GM23338 (cell line): ENCODE data around the gene ZFYVE28. TPM values are rescaled to one million over a fixed set of nuclear protein-coding genes. Genes with fewer than 3 reads are reported as not detected.

Experiments
- ATAC-seq: fragments of 200-7000 bp; cut with Tn5 transposase; 3 replicates; pipeline ENCODE4 v1.9.1; 2020
- DNase-seq: peaks from one replicate; pipeline ENCODE4 v3.0.0-alpha.2; 2015; ENCODE audit warnings: low spot score
- H2AFZ ChIP-seq: fragments of 200-600 bp; sonication (generic); 2 replicates; pipeline ENCODE4 v1.8.0; 2016; ENCODE audit warnings: antibody characterized with exemption, mild to moderate bottlenecking, moderate library complexity
- H3F3A ChIP-seq: fragments of 200-600 bp; sonication (generic); replicated peaks from 2 replicates; pipeline ENCODE4 v1.8.0; 2017; ENCODE audit warnings: antibody characterized with exemption, mixed run types, low read depth
- H3K27ac ChIP-seq: fragments of 200-600 bp; sonication (generic); 2 replicates; pipeline ENCODE4 v1.6.1; 2016; ENCODE audit warnings: low read depth
- H3K27me3 ChIP-seq: fragments of 200-600 bp; sonication (generic); 2 replicates; pipeline ENCODE4 v1.8.0; 2016; ENCODE audit warnings: mild to moderate bottlenecking, mixed run types, moderate library complexity; ENCODE audit not compliant: insufficient read depth
- H3K36me3 ChIP-seq: fragments of 200-600 bp; sonication (generic); 2 replicates; pipeline ENCODE4 v1.8.0; 2016; ENCODE audit warnings: mild to moderate bottlenecking; ENCODE audit not compliant: insufficient read depth
- H3K4me1 ChIP-seq: fragments of 200-600 bp; sonication (generic); 2 replicates; pipeline ENCODE4 v1.8.0; 2016; ENCODE audit warnings: mild to moderate bottlenecking, moderate library complexity; ENCODE audit not compliant: insufficient read depth
- H3K4me2 ChIP-seq: fragments of 200-600 bp; sonication (generic); 2 replicates; pipeline ENCODE4 v1.7.1; 2017; ENCODE audit warnings: mixed run types
- H3K4me3 ChIP-seq: fragments of 200-600 bp; sonication (generic); 2 replicates; pipeline ENCODE4 v1.6.1; 2016; ENCODE audit warnings: mixed run types
- H3K79me2 ChIP-seq: fragments of 200-600 bp; sonication (generic); replicated peaks from 2 replicates; pipeline ENCODE4 v1.8.0; 2017; ENCODE audit warnings: mild to moderate bottlenecking; ENCODE audit not compliant: insufficient read depth
- H3K9me2 ChIP-seq: fragments of 200-600 bp; sonication (generic); 2 replicates; pipeline ENCODE4 v1.8.0; 2017; ENCODE audit not compliant: insufficient read depth
- H4K20me1 ChIP-seq: fragments of 200-600 bp; sonication (generic); replicated peaks from 2 replicates; pipeline ENCODE4 v1.8.0; 2017; ENCODE audit warnings: mild to moderate bottlenecking; ENCODE audit not compliant: insufficient read depth
- H3K27ac Mint-ChIP-seq: 2 replicates; pipeline ENCODE4 v1.8.0; 2020; ENCODE audit warnings: inconsistent platforms, mild to moderate bottlenecking, moderate library complexity, mixed read lengths
- H3K27me3 Mint-ChIP-seq: 3 replicates; pipeline ENCODE4 v1.8.0; 2022; ENCODE audit warnings: low read depth, mild to moderate bottlenecking, moderate library complexity, mixed read lengths, inconsistent platforms; ENCODE audit not compliant: insufficient read depth, poor library complexity
- H3K36me3 Mint-ChIP-seq: 3 replicates; pipeline ENCODE4 v1.8.0; 2021; ENCODE audit warnings: low read depth, mild to moderate bottlenecking, inconsistent platforms, moderate library complexity, mixed read lengths
- H3K4me1 Mint-ChIP-seq: 3 replicates; pipeline ENCODE4 v1.8.0; 2020; ENCODE audit warnings: mild to moderate bottlenecking, inconsistent platforms, mixed read lengths
- H3K4me3 Mint-ChIP-seq: 3 replicates; pipeline ENCODE4 v1.8.0; 2021; ENCODE audit warnings: moderate library complexity, mild to moderate bottlenecking, inconsistent platforms, mixed read lengths
- H3K9me3 Mint-ChIP-seq: 3 replicates; pipeline ENCODE4 v1.8.0; 2020; ENCODE audit warnings: moderate library complexity, mild to moderate bottlenecking, inconsistent platforms, mixed read lengths
- CREB1 ChIP-seq: fragments of 250-450 bp; sonication (Bioruptor Pico); IDR thresholded peaks from 2 replicates; pipeline ENCODE4 v1.5.0; 2020; ENCODE audit warnings: low read depth, mild to moderate bottlenecking, moderate library complexity
- EZH2 ChIP-seq: fragments of 200-600 bp; sonication (generic); IDR thresholded peaks from one replicate; pipeline ENCODE4 v1.8.0; 2017; ENCODE audit warnings: antibody characterized with exemption, mild to moderate bottlenecking, low read depth; ENCODE audit not compliant: unreplicated experiment
- EZH2phosphoT487 ChIP-seq: fragments of 200-600 bp; sonication (generic); IDR thresholded peaks from one replicate; pipeline ENCODE4 v1.8.1; 2018; ENCODE audit warnings: antibody characterized with exemption; ENCODE audit not compliant: unreplicated experiment
- JUNB ChIP-seq: IDR thresholded peaks from one replicate; pipeline ENCODE4 v1.6.1; 2016; ENCODE audit warnings: antibody characterized with exemption; ENCODE audit not compliant: unreplicated experiment
- NANOG ChIP-seq: IDR thresholded peaks from 2 replicates; pipeline ENCODE4 v1.6.1; 2016; ENCODE audit warnings: antibody characterized with exemption, borderline replicate concordance
- POLR2AphosphoS5 ChIP-seq: IDR thresholded peaks from 2 replicates; pipeline ENCODE4 v1.6.1; 2016; ENCODE audit warnings: antibody characterized with exemption, low read depth
- STAT1 ChIP-seq: IDR thresholded peaks from one replicate; pipeline ENCODE4 v1.6.1; 2016; ENCODE audit warnings: antibody characterized with exemption; ENCODE audit not compliant: unreplicated experiment
- ZNF114 ChIP-seq: fragments of 250-450 bp; sonication (Bioruptor Pico); IDR thresholded peaks from 2 replicates; pipeline ENCODE4 v1.5.0; 2020; ENCODE audit warnings: mild to moderate bottlenecking, moderate library complexity
- polyA plus RNA-seq: library from polyadenylated mRNA; unstranded; fragments of >200 nt; fragmentation: Nextera tagmentation; extraction: Ambion mirVana; gene quantifications from 2 replicates; pipeline ENCODE4 v1.2.1, GENCODE V29; 2016
- total RNA-seq: library from RNA; depleted of rRNA; stranded (reverse); fragments of >200 nt; shearing (Covaris generic); gene quantifications from 2 replicates; pipeline ENCODE4 v1.2.3, GENCODE V29; 2014
- TF ChIP-seq, protein P1 (sequence below), 2 experiments: fragments of 200-600 bp in 1 of 2; sonication (generic) in 1 of 2; conservative IDR thresholded peaks; 2 replicates each; pipeline versions ENCODE4 v1.5.1 to v1.6.1; 2016 to 2017; ENCODE audit warnings: antibody characterized with exemption in 2 of 2, low read depth in 2 of 2, mild to moderate bottlenecking in 2 of 2, moderate library complexity in 1 of 2
- TF ChIP-seq, protein P2 (sequence below): fragments of 250-450 bp; sonication (Bioruptor Pico); IDR thresholded peaks from 2 replicates; pipeline ENCODE4 v1.5.0; 2020; ENCODE audit warnings: mild to moderate bottlenecking, moderate library complexity
- TF ChIP-seq, protein P3 (sequence below): IDR thresholded peaks from one replicate; pipeline ENCODE4 v1.6.1; 2018; ENCODE audit warnings: antibody characterized with exemption; ENCODE audit not compliant: unreplicated experiment

The ZFYVE28 gene
- total and polyA plus RNA-seq, 2 experiments from 2014 or later = 2.6 to 4.6 TPM

DNA sequence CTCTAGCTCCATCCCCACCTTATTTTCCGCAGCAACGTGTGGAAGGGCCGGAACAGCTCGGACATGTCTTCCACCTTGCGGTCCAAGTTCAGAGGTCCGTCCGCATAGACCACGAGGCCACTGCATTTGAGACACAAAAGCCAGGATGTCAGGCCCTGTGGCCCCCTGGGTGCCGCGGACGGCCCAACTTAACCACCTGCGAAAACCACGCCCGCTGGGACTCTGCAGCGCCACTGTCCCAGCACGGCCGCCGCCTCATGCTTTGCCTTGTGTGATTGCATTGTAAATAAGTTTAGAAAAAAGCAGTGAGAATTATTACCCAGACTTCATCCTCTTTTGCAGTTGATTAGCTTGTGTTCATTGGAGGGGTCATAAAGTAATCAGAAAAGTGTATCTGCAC is 98.3 kb downstream of the ZFYVE28 start (continued):
- TF ChIP-seq, protein P1, sequence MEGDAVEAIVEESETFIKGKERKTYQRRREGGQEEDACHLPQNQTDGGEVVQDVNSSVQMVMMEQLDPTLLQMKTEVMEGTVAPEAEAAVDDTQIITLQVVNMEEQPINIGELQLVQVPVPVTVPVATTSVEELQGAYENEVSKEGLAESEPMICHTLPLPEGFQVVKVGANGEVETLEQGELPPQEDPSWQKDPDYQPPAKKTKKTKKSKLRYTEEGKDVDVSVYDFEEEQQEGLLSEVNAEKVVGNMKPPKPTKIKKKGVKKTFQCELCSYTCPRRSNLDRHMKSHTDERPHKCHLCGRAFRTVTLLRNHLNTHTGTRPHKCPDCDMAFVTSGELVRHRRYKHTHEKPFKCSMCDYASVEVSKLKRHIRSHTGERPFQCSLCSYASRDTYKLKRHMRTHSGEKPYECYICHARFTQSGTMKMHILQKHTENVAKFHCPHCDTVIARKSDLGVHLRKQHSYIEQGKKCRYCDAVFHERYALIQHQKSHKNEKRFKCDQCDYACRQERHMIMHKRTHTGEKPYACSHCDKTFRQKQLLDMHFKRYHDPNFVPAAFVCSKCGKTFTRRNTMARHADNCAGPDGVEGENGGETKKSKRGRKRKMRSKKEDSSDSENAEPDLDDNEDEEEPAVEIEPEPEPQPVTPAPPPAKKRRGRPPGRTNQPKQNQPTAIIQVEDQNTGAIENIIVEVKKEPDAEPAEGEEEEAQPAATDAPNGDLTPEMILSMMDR (conservative IDR thresholded peaks at IDR 0.05; ENCODE audit: low read depth in 2 of 2) = no peak

DNA sequence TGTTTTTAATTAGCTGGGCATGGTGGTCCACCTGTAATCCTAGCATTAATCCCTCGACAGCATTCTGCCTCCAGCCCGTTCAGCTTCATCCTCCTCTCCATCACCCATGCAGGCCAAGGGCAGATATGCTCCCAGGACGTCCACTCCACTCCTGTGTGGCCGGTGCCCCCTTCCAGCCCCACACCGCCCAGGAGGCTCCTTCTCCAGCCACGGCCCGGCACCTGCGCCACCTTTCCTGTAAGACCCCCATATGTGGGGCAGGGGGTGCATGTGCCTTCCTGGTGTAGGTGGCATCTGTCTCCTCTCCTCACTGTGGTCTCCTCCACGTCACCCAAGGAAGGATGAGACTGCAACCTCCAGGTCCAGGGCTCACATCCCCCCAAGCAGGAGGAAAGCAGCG is 99.6 kb downstream of the ZFYVE28 start:
- DNase-seq (no peak), ATAC-seq (no peak)
- H3K27ac Mint-ChIP-seq = no peak overlapping the region

More for the DNA sequence above, 99.6 kb downstream of the ZFYVE28 start:
- Mint-ChIP-seq H3K4me3 (no peak overlapping the region), H3K4me1 (peaks cover 6% of the 10 kb centered on the region), H3K36me3 (no peaks in the 10 kb centered on the region), H3K9me3 (no peaks in the 10 kb centered on the region; the same call in 1 of the 3 replicates), H3K27me3 (peaks cover 6% of the 10 kb centered on the region)
- Histone ChIP-seq H3K79me2 (no peaks in the 10 kb centered on the region), H2AFZ (no peak overlapping the region), H3K27ac (no peak overlapping the region), H3K4me3 (no peak overlapping the region), H3K4me2 (no peak overlapping the region), H4K20me1 (no peaks in the 10 kb centered on the region), H3K4me1 (peaks cover 5% of the 10 kb centered on the region; the same call in 1 of the 2 replicates), H3K27me3 (no peaks in the 10 kb centered on the region), H3K9me2 (no peaks in the 10 kb centered on the region), H3K36me3 (no peaks in the 10 kb centered on the region), H3F3A (no peaks in the 10 kb centered on the region)
- TF ChIP-seq POLR2AphosphoS5 (no peak), CREB1 (CRISPR knock-in tag) (no peak), NANOG (no peak), STAT1 (no peak), ZNF114 (no peak), EZH2phosphoT487 (no peak), EZH2 (no peak), JUNB (no peak)
- TF ChIP-seq, protein P2, sequence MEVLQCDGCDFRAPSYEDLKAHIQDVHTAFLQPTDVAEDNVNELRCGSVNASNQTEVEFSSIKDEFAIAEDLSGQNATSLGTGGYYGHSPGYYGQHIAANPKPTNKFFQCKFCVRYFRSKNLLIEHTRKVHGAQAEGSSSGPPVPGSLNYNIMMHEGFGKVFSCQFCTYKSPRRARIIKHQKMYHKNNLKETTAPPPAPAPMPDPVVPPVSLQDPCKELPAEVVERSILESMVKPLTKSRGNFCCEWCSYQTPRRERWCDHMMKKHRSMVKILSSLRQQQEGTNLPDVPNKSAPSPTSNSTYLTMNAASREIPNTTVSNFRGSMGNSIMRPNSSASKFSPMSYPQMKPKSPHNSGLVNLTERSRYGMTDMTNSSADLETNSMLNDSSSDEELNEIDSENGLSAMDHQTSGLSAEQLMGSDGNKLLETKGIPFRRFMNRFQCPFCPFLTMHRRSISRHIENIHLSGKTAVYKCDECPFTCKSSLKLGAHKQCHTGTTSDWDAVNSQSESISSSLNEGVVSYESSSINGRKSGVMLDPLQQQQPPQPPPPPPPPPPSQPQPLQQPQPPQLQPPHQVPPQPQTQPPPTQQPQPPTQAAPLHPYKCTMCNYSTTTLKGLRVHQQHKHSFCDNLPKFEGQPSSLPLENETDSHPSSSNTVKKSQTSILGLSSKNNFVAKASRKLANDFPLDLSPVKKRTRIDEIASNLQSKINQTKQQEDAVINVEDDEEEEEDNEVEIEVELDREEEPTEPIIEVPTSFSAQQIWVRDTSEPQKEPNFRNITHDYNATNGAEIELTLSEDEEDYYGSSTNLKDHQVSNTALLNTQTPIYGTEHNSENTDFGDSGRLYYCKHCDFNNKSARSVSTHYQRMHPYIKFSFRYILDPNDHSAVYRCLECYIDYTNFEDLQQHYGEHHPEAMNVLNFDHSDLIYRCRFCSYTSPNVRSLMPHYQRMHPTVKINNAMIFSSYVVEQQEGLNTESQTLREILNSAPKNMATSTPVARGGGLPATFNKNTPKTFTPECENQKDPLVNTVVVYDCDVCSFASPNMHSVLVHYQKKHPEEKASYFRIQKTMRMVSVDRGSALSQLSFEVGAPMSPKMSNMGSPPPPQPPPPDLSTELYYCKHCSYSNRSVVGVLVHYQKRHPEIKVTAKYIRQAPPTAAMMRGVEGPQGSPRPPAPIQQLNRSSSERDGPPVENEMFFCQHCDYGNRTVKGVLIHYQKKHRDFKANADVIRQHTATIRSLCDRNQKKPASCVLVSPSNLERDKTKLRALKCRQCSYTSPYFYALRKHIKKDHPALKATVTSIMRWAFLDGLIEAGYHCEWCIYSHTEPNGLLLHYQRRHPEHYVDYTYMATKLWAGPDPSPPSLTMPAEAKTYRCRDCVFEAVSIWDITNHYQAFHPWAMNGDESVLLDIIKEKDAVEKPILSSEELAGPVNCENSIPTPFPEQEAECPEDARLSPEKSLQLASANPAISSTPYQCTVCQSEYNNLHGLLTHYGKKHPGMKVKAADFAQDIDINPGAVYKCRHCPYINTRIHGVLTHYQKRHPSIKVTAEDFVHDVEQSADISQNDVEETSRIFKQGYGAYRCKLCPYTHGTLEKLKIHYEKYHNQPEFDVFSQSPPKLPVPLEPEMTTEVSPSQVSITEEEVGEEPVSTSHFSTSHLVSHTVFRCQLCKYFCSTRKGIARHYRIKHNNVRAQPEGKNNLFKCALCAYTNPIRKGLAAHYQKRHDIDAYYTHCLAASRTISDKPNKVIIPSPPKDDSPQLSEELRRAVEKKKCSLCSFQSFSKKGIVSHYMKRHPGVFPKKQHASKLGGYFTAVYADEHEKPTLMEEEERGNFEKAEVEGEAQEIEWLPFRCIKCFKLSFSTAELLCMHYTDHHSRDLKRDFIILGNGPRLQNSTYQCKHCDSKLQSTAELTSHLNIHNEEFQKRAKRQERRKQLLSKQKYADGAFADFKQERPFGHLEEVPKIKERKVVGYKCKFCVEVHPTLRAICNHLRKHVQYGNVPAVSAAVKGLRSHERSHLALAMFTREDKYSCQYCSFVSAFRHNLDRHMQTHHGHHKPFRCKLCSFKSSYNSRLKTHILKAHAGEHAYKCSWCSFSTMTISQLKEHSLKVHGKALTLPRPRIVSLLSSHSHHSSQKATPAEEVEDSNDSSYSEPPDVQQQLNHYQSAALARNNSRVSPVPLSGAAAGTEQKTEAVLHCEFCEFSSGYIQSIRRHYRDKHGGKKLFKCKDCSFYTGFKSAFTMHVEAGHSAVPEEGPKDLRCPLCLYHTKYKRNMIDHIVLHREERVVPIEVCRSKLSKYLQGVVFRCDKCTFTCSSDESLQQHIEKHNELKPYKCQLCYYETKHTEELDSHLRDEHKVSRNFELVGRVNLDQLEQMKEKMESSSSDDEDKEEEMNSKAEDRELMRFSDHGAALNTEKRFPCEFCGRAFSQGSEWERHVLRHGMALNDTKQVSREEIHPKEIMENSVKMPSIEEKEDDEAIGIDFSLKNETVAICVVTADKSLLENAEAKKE = no peak
- TF ChIP-seq, protein P3, sequence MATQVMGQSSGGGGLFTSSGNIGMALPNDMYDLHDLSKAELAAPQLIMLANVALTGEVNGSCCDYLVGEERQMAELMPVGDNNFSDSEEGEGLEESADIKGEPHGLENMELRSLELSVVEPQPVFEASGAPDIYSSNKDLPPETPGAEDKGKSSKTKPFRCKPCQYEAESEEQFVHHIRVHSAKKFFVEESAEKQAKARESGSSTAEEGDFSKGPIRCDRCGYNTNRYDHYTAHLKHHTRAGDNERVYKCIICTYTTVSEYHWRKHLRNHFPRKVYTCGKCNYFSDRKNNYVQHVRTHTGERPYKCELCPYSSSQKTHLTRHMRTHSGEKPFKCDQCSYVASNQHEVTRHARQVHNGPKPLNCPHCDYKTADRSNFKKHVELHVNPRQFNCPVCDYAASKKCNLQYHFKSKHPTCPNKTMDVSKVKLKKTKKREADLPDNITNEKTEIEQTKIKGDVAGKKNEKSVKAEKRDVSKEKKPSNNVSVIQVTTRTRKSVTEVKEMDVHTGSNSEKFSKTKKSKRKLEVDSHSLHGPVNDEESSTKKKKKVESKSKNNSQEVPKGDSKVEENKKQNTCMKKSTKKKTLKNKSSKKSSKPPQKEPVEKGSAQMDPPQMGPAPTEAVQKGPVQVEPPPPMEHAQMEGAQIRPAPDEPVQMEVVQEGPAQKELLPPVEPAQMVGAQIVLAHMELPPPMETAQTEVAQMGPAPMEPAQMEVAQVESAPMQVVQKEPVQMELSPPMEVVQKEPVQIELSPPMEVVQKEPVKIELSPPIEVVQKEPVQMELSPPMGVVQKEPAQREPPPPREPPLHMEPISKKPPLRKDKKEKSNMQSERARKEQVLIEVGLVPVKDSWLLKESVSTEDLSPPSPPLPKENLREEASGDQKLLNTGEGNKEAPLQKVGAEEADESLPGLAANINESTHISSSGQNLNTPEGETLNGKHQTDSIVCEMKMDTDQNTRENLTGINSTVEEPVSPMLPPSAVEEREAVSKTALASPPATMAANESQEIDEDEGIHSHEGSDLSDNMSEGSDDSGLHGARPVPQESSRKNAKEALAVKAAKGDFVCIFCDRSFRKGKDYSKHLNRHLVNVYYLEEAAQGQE = no peak
- TF ChIP-seq, protein P1 (conservative IDR thresholded peaks at IDR 0.05; ENCODE audit: low read depth in 2 of 2) = no peak
